Measurements from ENCODE around the gene AGPS. TPM values are rescaled to one million over a fixed set of nuclear protein-coding genes. Genes with fewer than 3 reads are reported as not detected.
"Not testable (repeated sequence)": the region's sequence is repeated elsewhere in the genome, so short reads cannot be mapped to it uniquely, and the experiment has no call there.

Gene AGPS
- total RNA-seq, 3 donors from 2014 or later: 73.1 to 80.1 (median 73.7) TPM

DNA sequence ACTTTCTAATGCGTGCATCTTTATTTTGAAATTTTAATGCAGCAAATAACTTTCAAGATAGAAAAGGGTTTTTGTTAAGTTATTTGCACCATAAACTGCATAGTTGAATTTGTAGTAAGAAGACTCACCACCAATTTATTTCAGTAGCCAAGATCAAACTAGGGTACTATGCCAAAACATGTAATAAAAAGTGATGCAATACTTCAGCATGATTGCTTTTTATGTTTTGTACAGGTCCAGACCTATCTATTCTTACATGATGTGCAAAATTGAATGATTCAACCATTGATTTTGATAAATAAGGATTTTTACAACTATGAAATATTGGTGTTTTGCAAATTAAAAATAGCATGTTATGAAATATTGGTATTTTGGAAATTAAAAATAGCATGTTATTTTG is 26.7 kb downstream of the AGPS start:
- peaks cover 7% of the 10 kb centered on the region for H3K36me3 Mint-ChIP-seq (ENCODE audit: insufficient read depth)
- ATAC-seq: no peak
- peaks cover 32% of the 10 kb centered on the region for H3K4me1 Mint-ChIP-seq (ENCODE audit: low read depth)
- DNase-seq: no peak
- no peaks in the 10 kb centered on the region for H3K27me3 Mint-ChIP-seq (ENCODE audit: low read depth)
- H3K4me3 Mint-ChIP-seq: no peak overlapping the region
- H3K9me3 Mint-ChIP-seq: peaks cover 4% of the 10 kb centered on the region

DNA sequence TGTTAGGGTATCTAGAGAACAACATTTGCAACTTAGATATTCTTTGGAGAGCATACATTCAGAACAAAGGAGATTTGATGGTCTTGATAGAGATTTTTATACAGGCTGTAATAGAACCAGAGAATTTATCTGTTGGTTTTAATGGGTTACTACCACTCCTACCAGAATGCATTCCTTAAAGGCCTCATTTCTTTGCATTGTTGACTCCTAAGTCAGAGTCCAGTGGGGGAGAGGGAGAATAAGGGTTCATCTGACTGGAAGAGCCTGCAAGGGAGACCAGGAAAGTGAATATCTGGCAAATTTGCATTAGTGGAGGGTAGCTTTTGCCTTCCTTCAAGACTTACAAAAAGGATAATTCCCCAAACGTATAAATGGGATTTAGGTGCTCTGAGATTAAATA is 29.7 kb downstream of the AGPS start:
- Mint-ChIP-seq H3K36me3 (ENCODE audit: insufficient read depth) (peaks cover 32% of the 10 kb centered on the region), H3K4me1 (ENCODE audit: low read depth) (peaks cover 36% of the 10 kb centered on the region), H3K9me3 (peaks cover 17% of the 10 kb centered on the region), H3K4me3 (no peak overlapping the region), H3K27me3 (ENCODE audit: low read depth) (no peaks in the 10 kb centered on the region)
- DNase-seq: no peak
- ATAC-seq: no peak

DNA sequence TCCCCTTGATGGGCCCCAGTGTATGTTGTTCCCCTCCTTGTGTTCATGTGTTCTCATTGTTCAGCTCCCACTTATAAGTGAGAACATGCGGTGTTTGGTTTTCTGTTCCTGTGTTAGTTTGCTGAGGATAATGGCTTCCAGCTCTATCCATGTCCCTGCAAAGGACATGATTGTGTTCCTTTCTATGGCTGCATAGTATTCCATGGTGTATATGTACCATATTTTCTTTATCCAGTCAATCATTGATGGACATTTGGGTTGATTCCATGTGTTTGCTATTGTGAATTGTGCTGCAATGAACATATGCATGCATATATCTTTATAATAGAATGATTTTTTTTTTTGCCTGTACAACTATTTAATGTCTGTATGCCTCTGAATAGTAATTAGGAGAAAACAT is 31.5 kb downstream of the AGPS start:
- Mint-ChIP-seq H3K4me1 (ENCODE audit: low read depth) (peaks cover 36% of the 10 kb centered on the region), H3K9me3 (peaks cover 35% of the 10 kb centered on the region), H3K36me3 (ENCODE audit: insufficient read depth) (peaks cover 50% of the 10 kb centered on the region)
- not testable (repeated sequence) for H3K4me3 Mint-ChIP-seq; H3K27me3 Mint-ChIP-seq (ENCODE audit: low read depth); DNase-seq; ATAC-seq

DNA sequence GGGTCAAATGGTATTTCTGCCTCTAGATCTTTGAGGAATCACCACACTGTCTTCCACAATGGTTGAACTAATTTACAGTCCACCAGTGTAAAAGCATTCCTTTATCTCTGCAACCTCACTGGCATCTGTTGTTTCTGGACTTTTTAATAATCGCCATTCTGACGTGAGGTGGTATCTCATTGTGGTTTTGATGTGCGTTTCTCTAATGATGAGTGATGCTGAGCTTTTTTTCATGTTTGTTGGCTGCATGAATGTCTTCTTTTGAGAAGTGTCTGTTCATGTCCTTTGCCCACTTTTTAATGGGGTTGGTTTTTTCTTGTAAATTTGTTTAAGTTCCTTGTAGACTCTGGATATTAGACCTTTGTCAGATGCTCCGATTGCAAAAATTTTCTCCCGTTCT is 32.0 kb downstream of the AGPS start:
- ATAC-seq; DNase-seq; H3K4me3 Mint-ChIP-seq; H3K27me3 Mint-ChIP-seq (ENCODE audit: low read depth): not testable (repeated sequence)
- peaks cover 32% of the 10 kb centered on the region for H3K4me1 Mint-ChIP-seq (ENCODE audit: low read depth)
- peaks cover 53% of the 10 kb centered on the region for H3K36me3 Mint-ChIP-seq (ENCODE audit: insufficient read depth)
- H3K9me3 Mint-ChIP-seq: peaks cover 36% of the 10 kb centered on the region

DNA sequence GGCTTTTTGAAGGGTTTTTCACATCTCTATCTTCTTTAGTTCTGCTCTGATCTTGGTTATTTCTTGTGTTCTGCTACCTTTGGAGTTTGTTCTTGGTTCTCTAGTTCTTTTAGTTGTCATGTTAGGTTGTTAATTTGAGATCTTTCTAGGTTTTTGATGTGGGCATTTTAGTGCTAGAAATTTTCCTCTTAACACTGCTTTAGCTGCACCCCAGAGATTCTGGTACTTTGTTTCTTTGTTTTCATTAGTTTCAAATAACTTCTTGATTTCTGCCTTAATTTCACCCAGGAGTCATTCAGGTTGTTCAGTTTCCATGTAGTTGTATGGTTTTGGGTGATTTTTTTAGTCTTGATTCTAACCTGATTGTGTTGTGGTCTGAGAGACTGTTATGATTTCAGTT is 34.7 kb downstream of the AGPS start:
- Mint-ChIP-seq H3K27me3 (ENCODE audit: low read depth) (no peaks in the 10 kb centered on the region), H3K9me3 (peaks cover 45% of the 10 kb centered on the region), H3K4me3 (no peak overlapping the region), H3K36me3 (ENCODE audit: insufficient read depth) (peaks cover 69% of the 10 kb centered on the region), H3K4me1 (ENCODE audit: low read depth) (peaks cover 26% of the 10 kb centered on the region)
- no peak for ATAC-seq
- no peak for DNase-seq

DNA sequence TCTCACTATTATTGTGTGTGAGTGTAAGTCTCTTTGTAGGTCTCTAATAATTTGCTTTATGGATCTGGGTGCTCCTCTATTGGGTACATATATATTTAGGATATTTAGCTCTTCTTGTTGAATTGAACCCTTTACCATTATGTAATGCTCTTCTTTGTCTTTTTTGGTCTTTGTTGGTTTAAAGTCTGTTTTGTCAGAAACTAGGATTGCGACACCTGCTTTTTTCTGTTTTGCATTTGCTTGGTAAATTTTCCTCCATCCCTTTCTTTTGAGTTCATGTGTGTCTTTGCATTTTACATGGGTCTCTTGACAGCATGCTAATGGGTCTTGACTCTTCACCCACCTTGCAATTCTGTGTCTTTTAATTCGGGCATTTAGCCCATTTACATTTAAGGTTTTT is 35.4 kb downstream of the AGPS start:
- Mint-ChIP-seq H3K4me1 (ENCODE audit: low read depth) (peaks cover 24% of the 10 kb centered on the region), H3K36me3 (ENCODE audit: insufficient read depth) (peaks cover 70% of the 10 kb centered on the region), H3K9me3 (peaks cover 46% of the 10 kb centered on the region)
- not testable (repeated sequence) for H3K27me3 Mint-ChIP-seq (ENCODE audit: low read depth); ATAC-seq; DNase-seq; H3K4me3 Mint-ChIP-seq

DNA sequence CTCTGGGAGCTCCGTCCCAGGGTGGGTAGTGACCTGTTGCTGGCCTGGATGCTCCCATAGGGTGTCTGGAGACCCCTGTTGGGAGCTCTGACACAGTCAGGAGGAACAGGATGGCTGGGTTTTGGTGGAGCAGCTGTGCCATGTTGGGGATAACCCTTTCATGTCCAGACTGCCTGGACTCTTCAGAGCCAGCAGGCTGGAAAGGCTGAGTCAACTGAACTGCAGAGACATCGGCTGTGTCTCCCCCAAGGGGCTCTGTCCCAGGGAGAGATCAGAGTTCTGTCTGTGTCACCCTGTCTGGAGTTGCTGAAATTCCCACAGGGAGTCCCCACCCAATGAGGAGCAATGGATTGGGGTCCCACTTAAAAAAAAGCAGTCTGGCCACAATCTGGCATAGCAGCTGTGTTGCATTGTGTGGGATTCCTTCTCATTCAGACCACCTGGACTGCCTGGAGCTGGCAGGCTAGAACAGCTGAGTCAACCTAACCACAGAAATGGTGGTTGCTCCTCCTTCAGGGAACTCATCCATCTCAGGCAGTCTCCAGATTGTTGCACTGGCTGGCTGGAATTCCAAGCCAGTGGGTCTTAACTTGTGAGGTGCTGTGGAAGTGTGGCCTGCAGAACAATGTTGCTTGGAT is 37.2 kb downstream of the AGPS start:
- DNase-seq (no peak), ATAC-seq (no peak)
- Mint-ChIP-seq H3K4me1 (ENCODE audit: low read depth) (peaks cover 20% of the 10 kb centered on the region), H3K9me3 (peaks cover 46% of the 10 kb centered on the region), H3K4me3 (no peak overlapping the region), H3K36me3 (ENCODE audit: insufficient read depth) (peaks cover 64% of the 10 kb centered on the region), H3K27me3 (ENCODE audit: low read depth) (no peaks in the 10 kb centered on the region)

DNA sequence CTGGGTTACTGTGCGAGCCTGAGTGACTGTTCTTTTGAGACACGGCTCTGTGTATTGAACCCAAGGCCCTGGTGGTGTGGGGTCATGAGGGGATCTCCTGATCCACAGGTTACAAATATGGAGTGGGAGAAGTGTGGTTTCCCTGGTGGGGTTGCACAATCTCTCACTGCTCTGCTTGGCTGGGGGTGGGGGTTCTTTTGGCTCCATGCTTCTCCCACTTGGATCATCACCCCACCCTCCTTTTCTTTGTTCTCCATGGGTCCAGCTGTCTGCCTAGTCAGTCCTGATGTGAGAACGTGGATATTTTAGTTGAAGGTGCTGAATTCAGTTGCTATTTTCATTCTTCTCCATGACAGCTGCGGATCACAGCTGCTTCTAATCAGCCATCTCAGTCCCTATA is 37.8 kb downstream of the AGPS start:
- Mint-ChIP-seq H3K27me3 (ENCODE audit: low read depth) (no peaks in the 10 kb centered on the region), H3K4me3 (no peak overlapping the region), H3K9me3 (peaks cover 46% of the 10 kb centered on the region), H3K36me3 (ENCODE audit: insufficient read depth) (peaks cover 65% of the 10 kb centered on the region), H3K4me1 (ENCODE audit: low read depth) (peaks cover 17% of the 10 kb centered on the region)
- DNase-seq (no peak), ATAC-seq (no peak)

DNA sequence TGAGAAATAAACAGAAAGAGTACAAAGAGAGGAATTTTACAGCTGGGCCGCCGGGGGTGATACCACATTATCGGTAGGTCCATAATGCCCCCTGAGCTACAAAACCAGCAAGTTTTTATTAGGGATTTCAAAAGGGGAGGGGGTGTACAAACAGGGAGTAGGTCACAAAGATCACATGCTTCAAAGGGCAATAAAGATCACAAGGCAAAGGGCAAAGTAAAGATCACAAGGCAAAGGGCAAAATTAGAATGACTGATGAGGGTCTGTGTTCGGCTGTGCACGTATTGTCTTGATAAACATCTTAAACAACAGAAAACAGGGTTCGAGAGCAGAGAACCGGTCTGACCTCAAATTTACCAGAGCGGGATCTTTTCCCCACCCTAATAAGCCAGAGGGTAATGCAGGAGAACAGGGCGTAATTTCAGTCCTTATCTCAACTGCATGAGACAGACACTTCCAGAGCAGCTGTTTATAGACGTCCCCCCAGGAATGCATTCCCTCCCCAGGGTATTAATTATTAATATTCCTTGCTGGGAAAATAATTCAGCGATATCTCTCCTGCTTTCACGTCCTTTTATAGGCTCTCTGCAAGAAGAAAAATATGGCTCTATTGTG is 38.6 kb downstream of the AGPS start:
- ATAC-seq; H3K4me1 Mint-ChIP-seq (ENCODE audit: low read depth); DNase-seq; H3K4me3 Mint-ChIP-seq; H3K27me3 Mint-ChIP-seq (ENCODE audit: low read depth): not testable (repeated sequence)
- Mint-ChIP-seq H3K9me3 (peaks cover 39% of the 10 kb centered on the region), H3K36me3 (ENCODE audit: insufficient read depth) (peaks cover 60% of the 10 kb centered on the region)

DNA sequence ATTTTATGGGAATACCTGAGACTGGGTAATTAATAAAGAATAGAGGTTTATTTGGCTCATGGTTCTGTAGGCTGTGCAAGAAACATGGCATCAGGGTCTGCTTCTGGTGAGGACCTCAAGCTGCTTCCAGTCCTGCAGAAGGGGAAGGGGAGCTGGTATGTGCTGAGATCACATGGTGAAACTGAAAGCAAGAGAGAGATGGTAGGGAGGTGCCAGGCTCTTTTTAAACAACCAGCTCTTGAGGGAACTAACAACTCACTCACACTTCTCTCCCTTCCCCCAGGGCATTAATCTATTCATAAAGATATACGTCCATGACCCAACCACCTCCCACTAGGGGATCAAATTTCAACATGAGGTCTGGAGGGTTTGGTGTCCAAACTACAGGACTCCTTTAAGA is 40.1 kb downstream of the AGPS start:
- H3K9me3 Mint-ChIP-seq: peaks cover 29% of the 10 kb centered on the region
- peaks cover 53% of the 10 kb centered on the region for H3K36me3 Mint-ChIP-seq (ENCODE audit: insufficient read depth)
- DNase-seq (no peak), ATAC-seq (no peak)
- H3K4me1 Mint-ChIP-seq (ENCODE audit: low read depth): peaks cover 5% of the 10 kb centered on the region
- no peak overlapping the region for H3K4me3 Mint-ChIP-seq
- H3K27me3 Mint-ChIP-seq (ENCODE audit: low read depth): no peaks in the 10 kb centered on the region

DNA sequence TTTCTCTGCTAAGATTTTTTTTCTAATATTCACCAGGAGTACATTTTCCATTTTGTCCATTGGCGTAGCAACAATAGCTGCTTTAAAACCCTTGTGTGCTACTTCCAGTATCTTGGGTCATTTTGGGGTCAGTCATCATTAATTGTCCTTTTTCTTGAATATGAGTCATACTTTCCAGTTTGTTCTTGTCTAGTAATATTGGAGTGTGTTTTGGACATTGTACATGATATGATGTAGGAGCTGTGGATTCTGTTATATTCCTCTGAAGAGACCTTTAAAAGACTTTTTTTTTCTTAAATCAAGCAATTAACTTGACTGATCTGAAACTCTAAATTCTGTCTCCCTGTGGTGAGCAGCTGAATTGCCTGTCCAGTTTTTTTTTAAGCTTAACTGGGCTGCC is 40.8 kb downstream of the AGPS start:
- Mint-ChIP-seq H3K36me3 (ENCODE audit: insufficient read depth) (peaks cover 47% of the 10 kb centered on the region), H3K27me3 (ENCODE audit: low read depth) (no peaks in the 10 kb centered on the region), H3K4me3 (no peak overlapping the region), H3K4me1 (ENCODE audit: low read depth) (peaks cover 5% of the 10 kb centered on the region), H3K9me3 (peaks cover 22% of the 10 kb centered on the region)
- no peak for ATAC-seq
- DNase-seq: no peak

DNA sequence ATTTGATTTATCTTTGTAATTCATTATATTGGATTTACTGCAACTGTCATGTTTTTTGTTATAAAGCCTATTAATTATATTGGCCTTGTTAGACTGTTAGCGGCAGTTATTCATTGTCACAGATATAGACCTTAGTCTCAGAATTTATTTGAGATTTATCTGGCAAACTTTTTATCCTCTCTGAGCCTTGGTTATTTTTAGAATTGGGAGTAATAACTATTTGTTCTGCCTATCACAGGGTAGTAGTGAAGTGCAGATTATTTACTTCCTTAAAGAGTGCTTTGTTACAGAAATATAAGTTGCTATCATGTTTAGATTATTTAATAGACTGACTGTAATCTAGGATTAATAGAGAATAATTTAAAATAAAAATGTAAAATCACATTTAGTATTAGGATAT is 41.9 kb downstream of the AGPS start:
- H3K36me3 Mint-ChIP-seq (ENCODE audit: insufficient read depth): peaks cover 40% of the 10 kb centered on the region
- no peak overlapping the region for H3K4me3 Mint-ChIP-seq
- H3K9me3 Mint-ChIP-seq: peaks cover 13% of the 10 kb centered on the region
- ATAC-seq: no peak
- H3K4me1 Mint-ChIP-seq (ENCODE audit: low read depth): no peaks in the 10 kb centered on the region
- H3K27me3 Mint-ChIP-seq (ENCODE audit: low read depth): no peaks in the 10 kb centered on the region
- DNase-seq: no peak

DNA sequence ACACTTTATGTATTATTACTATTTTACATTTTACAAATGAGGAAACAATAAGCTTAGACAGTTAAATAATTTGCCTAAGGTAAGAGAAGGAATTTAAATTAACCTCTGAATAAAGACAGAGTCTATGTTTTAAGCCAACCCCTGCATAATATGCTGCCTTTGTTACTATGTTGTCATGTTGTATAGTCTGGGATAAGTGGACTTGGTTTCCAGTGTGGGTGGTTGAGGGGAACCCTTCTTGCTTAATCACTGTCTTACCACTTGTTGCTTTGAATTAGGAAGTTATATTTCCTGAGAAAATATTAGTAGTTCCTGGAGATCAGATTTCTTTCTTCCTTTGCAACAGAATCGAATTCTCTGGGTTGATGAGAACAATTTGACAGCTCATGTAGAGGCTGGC is 52.6 kb downstream of the AGPS start:
- H3K27me3 Mint-ChIP-seq (ENCODE audit: low read depth): no peaks in the 10 kb centered on the region
- no peaks in the 10 kb centered on the region for H3K4me1 Mint-ChIP-seq (ENCODE audit: low read depth)
- ATAC-seq (no peak), DNase-seq (no peak)
- peaks cover 46% of the 10 kb centered on the region for H3K36me3 Mint-ChIP-seq (ENCODE audit: insufficient read depth)
- no peaks in the 10 kb centered on the region for H3K9me3 Mint-ChIP-seq
- H3K4me3 Mint-ChIP-seq: no peak overlapping the region

DNA sequence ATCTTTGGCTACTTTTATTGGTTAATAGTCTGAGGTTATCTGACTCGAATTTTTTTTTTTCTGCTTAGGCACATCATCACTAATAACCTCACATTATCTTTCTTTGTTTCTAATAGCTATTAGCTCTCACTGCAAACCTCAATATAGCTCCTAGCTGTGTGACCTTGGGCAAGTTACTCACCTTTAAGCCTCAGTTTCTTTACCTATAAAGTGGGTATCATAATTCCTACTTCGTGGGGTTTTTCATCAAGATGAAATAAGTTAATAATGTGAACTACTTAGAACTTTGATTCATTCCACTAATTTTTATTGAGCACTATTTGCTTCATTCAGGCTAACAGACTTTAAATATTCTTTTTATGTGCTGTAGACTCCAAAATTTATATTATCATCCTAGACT is 55.5 kb downstream of the AGPS start:
- no peak for ATAC-seq
- Mint-ChIP-seq H3K4me3 (no peak overlapping the region), H3K36me3 (ENCODE audit: insufficient read depth) (peaks cover 44% of the 10 kb centered on the region), H3K27me3 (ENCODE audit: low read depth) (no peaks in the 10 kb centered on the region), H3K4me1 (ENCODE audit: low read depth) (no peaks in the 10 kb centered on the region), H3K9me3 (no peaks in the 10 kb centered on the region)
- no peak for DNase-seq

DNA sequence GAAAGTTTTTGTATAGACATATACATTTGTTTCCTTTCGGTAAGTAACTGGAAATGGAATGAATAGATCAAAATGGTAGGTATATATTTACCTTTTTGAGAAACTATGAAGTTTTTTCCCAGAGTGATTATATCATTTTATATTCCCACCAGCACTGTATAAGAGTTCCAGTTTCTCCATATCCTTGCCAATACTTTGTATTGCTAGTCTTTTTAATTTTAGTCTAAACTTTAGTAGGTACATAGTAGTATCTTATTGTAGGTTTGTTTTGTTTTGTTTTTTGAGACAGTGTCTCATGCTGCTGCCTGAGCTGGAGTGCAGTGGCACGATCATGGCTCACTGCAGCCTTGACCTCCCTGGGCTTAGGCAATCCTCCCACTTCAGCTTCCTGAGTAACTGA is 56.6 kb downstream of the AGPS start:
- Mint-ChIP-seq H3K9me3 (no peaks in the 10 kb centered on the region), H3K27me3 (ENCODE audit: low read depth) (no peaks in the 10 kb centered on the region), H3K36me3 (ENCODE audit: insufficient read depth) (peaks cover 38% of the 10 kb centered on the region), H3K4me3 (no peak overlapping the region), H3K4me1 (ENCODE audit: low read depth) (no peaks in the 10 kb centered on the region)
- DNase-seq (no peak), ATAC-seq (no peak)
